Measurements from ENCODE around the gene AFG3L2. TPM values are rescaled to one million over a fixed set of nuclear protein-coding genes. Genes with fewer than 3 reads are reported as not detected.
"Not testable (repeated sequence)": the region's sequence is repeated elsewhere in the genome, so short reads cannot be mapped to it uniquely, and the experiment has no call there.

The AFG3L2 gene
- total RNA-seq, 1 donor from 2014 or later: 136 TPM

- H3K27ac ChIP-seq (replicated peaks): no peak overlapping the region
- no peaks in the 10 kb centered on the region for H3K4me1 ChIP-seq
- H3K4me3 ChIP-seq: no peak overlapping the region
- no peaks in the 10 kb centered on the region for H3K36me3 ChIP-seq
- DNase-seq: no peak
- no peaks in the 10 kb centered on the region for H3K27me3 ChIP-seq (ENCODE audit: low read depth)
- no peaks in the 10 kb centered on the region for H3K9me3 ChIP-seq (replicated peaks)
- intact Hi-C loops (cut with micrococcal nuclease): no loop called here
- TF ChIP-seq CTCF (IDR thresholded peaks at IDR 0.05; ENCODE audit: borderline replicate concordance): no peak
Measured at GRCh38 chr18:12388442-12388841, 11.4 kb upstream of the AFG3L2 start.

GRCh38 chr18:12384261-12384660, 7.2 kb upstream of the AFG3L2 start:
- no peak overlapping the region for H3K27ac ChIP-seq (replicated peaks)
- peaks cover 7% of the 10 kb centered on the region for H3K9me3 ChIP-seq (replicated peaks)
- H3K4me3 ChIP-seq: no peak overlapping the region
- no peak for TF ChIP-seq CTCF (IDR thresholded peaks at IDR 0.05; ENCODE audit: borderline replicate concordance)
- intact Hi-C loops (cut with micrococcal nuclease): no loop called here
- no peaks in the 10 kb centered on the region for H3K36me3 ChIP-seq
- no peaks in the 10 kb centered on the region for H3K27me3 ChIP-seq (ENCODE audit: low read depth)
- no peaks in the 10 kb centered on the region for H3K4me1 ChIP-seq
- DNase-seq: no peak

- H3K4me1 ChIP-seq; H3K27me3 ChIP-seq (ENCODE audit: low read depth); H3K9me3 ChIP-seq (replicated peaks); H3K36me3 ChIP-seq; H3K27ac ChIP-seq (replicated peaks); intact Hi-C loops (cut with micrococcal nuclease); DNase-seq; H3K4me3 ChIP-seq: not testable (repeated sequence)
Measured at GRCh38 chr18:12383759-12384158, 6.7 kb upstream of the AFG3L2 start.

- H3K4me3 ChIP-seq; H3K4me1 ChIP-seq; H3K27ac ChIP-seq (replicated peaks); H3K9me3 ChIP-seq (replicated peaks); H3K36me3 ChIP-seq; DNase-seq; H3K27me3 ChIP-seq (ENCODE audit: low read depth); intact Hi-C loops (cut with micrococcal nuclease): not testable (repeated sequence)
Measured at GRCh38 chr18:12382221-12382814, 5.3 kb upstream of the AFG3L2 start.

GRCh38 chr18:12378198-12378558, 1.2 kb upstream of the AFG3L2 start:
- intact Hi-C loops (cut with micrococcal nuclease); DNase-seq; H3K36me3 ChIP-seq; H3K27me3 ChIP-seq (ENCODE audit: low read depth); H3K9me3 ChIP-seq (replicated peaks): not testable (repeated sequence)
- H3K27ac ChIP-seq (replicated peaks): peak overlapping the region; percentile 100
- peaks cover 46% of the 10 kb centered on the region for H3K4me1 ChIP-seq
- peak overlapping the region; percentile 90 for H3K4me3 ChIP-seq

- Histone ChIP-seq H3K36me3 (no peaks in the 10 kb centered on the region), H3K4me1 (peaks cover 51% of the 10 kb centered on the region), H3K4me3 (peak overlapping the region; percentile 90), H3K27ac (replicated peaks) (peak overlapping the region; percentile 100), H3K9me3 (replicated peaks) (peaks cover 7% of the 10 kb centered on the region), H3K27me3 (ENCODE audit: low read depth) (no peaks in the 10 kb centered on the region)
- DNase-seq: no peak
- TF ChIP-seq CTCF (IDR thresholded peaks at IDR 0.05; ENCODE audit: borderline replicate concordance): peak; percentile 52
- intact Hi-C loops (cut with micrococcal nuclease): no loop called here
Measured at GRCh38 chr18:12377556-12378197, 650 bp upstream of the AFG3L2 start.

- peak; percentile 57 for DNase-seq
- Histone ChIP-seq H3K27me3 (ENCODE audit: low read depth) (no peaks in the 10 kb centered on the region), H3K4me1 (peaks cover 66% of the 10 kb centered on the region), H3K9me3 (replicated peaks) (no peaks in the 10 kb centered on the region), H3K4me3 (peak overlapping the region; percentile 90), H3K36me3 (no peaks in the 10 kb centered on the region), H3K27ac (replicated peaks) (peak overlapping the region; percentile 100)
- intact Hi-C loops (cut with micrococcal nuclease): no loop called here
- TF ChIP-seq CTCF (IDR thresholded peaks at IDR 0.05; ENCODE audit: borderline replicate concordance): no peak
Measured at GRCh38 chr18:12376034-12376753, 833 bp downstream of the AFG3L2 start.

Measured in left ventricle myocardium inferior (tissue), 1 donor.